OCI-LY3 (cell line): Measurements from ENCODE around the gene AGBL3.

ENCODE experiments used
- H2AFZ ChIP-seq: fragments of 200-600, 300-600 bp; shearing (Covaris generic); 2 replicates; pipeline ENCODE4 v1.6.0; 2014; ENCODE audit warnings: antibody characterized with exemption, low read depth, low read length
- H3K27ac ChIP-seq: fragments of 200-600, 300-600 bp; sonication (generic); 2 replicates; pipeline ENCODE4 v1.5.1; 2014; ENCODE audit warnings: mild to moderate bottlenecking, low read length, moderate library complexity, mixed read lengths
- H3K27me3 ChIP-seq: fragments of 200-600, 300-600 bp; sonication (generic); 2 replicates; pipeline ENCODE4 v1.6.1; 2014; ENCODE audit warnings: low read depth, low read length, mixed read lengths
- H3K36me3 ChIP-seq: fragments of 200-600, 300-600 bp; sonication (generic); replicated peaks from 2 replicates; pipeline ENCODE3; 2014; ENCODE audit warnings: low read depth, low read length, mixed read lengths
- H3K4me1 ChIP-seq: fragments of 300-600, 200-600 bp; sonication (generic); 2 replicates; pipeline ENCODE4 v1.6.1; 2014; ENCODE audit warnings: low read length, mixed read lengths
- H3K4me2 ChIP-seq: fragments of 200-600, 300-600 bp; sonication (generic); 2 replicates; pipeline ENCODE4 v1.6.1; 2014; ENCODE audit warnings: low read length, mixed read lengths
- H3K4me3 ChIP-seq: fragments of 300-600, 200-600 bp; sonication (generic); 2 replicates; pipeline ENCODE4 v1.5.1; 2014; ENCODE audit warnings: antibody characterized with exemption, mild to moderate bottlenecking, low read length, moderate library complexity
- H3K79me2 ChIP-seq: fragments of 300-600, 200-600 bp; shearing (Covaris generic); 2 replicates; pipeline ENCODE4 v1.6.1; 2014; ENCODE audit warnings: mild to moderate bottlenecking, low read length, mixed read lengths
- H3K9ac ChIP-seq: fragments of 300-600, 200-600 bp; shearing (Covaris generic); 2 replicates; pipeline ENCODE4 v1.6.0; 2014; ENCODE audit warnings: mild to moderate bottlenecking, low read length, moderate library complexity
- H3K9me3 ChIP-seq: fragments of 200-600, 300-600 bp; shearing (Covaris generic); 2 replicates; pipeline ENCODE4 v1.6.1; 2014; ENCODE audit warnings: low read length, mixed read lengths; ENCODE audit not compliant: insufficient read depth
- H4K20me1 ChIP-seq: fragments of 200-600, 300-600 bp; sonication (generic); 2 replicates; pipeline ENCODE4 v1.6.1; 2016; ENCODE audit warnings: low read length, mixed read lengths; ENCODE audit not compliant: insufficient read depth
- EZH2phosphoT487 ChIP-seq: fragments of 200-600 bp; shearing (Covaris generic); IDR thresholded peaks from 2 replicates; pipeline ENCODE4 v1.6.1; 2018; ENCODE audit warnings: antibody characterized with exemption, mixed run types, low read depth
- TF ChIP-seq, protein P1 (sequence below): fragments of 200-600, 300-600 bp; sonication (generic); IDR thresholded peaks from 2 replicates; pipeline ENCODE4 v1.5.1; 2014; ENCODE audit warnings: antibody characterized with exemption, low read length, low read depth

The AGBL3 gene

DNA sequence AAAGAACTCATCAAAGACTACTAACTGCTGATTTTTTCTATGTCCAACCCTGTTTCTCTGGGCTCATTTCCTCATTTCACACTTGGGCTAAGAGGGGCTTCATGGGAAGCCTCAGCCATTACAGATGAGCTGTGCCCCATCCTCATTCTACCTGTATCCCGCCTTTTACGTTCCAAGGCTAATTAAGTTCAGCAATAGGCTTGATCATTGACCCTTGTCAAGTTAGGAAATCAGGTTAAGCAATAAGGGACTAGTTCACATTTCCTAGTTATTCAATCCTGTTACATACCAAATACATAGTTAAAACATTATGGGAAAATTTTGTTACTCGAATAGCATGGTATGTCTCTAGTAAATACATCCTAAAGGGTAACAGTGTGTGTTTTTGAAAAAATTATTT lies 29.3 kb upstream of the AGBL3 start:
- H3K36me3 ChIP-seq, result no peaks in the 10 kb centered on the region
- no peaks in the 10 kb centered on the region for H3K79me2 ChIP-seq
- TF ChIP-seq, protein P1, sequence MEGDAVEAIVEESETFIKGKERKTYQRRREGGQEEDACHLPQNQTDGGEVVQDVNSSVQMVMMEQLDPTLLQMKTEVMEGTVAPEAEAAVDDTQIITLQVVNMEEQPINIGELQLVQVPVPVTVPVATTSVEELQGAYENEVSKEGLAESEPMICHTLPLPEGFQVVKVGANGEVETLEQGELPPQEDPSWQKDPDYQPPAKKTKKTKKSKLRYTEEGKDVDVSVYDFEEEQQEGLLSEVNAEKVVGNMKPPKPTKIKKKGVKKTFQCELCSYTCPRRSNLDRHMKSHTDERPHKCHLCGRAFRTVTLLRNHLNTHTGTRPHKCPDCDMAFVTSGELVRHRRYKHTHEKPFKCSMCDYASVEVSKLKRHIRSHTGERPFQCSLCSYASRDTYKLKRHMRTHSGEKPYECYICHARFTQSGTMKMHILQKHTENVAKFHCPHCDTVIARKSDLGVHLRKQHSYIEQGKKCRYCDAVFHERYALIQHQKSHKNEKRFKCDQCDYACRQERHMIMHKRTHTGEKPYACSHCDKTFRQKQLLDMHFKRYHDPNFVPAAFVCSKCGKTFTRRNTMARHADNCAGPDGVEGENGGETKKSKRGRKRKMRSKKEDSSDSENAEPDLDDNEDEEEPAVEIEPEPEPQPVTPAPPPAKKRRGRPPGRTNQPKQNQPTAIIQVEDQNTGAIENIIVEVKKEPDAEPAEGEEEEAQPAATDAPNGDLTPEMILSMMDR, result no peak
- no peak for TF ChIP-seq EZH2phosphoT487

DNA sequence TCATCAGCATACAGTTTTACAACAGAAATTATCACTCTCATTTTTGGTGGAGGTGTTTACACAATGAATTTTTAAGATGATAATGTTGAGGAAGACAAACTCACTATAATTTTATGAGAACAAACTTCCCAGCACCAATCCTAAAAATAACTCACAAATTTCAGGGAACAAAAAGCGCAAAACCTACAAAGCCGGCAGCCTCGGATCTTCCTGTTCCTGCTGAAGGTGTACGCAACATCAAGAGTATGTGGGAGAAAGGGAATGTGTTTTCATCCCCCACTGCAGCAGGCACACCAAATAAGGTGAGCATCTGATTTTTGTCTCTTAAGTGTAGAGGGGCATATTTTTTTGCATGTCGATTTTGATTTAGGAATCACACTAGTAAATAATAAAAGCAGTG lies 26.5 kb upstream of the AGBL3 start:
- H3K27ac ChIP-seq, result no peak overlapping the region
- H3K79me2 ChIP-seq, result no peaks in the 10 kb centered on the region
- H4K20me1 ChIP-seq, result no peaks in the 10 kb centered on the region
- no peaks in the 10 kb centered on the region for H3K4me1 ChIP-seq
- no peak overlapping the region for H3K4me2 ChIP-seq
- H3K36me3 ChIP-seq, result no peaks in the 10 kb centered on the region
- TF ChIP-seq, protein P1, result no peak
- no peak for TF ChIP-seq EZH2phosphoT487
- H3K4me3 ChIP-seq, result no peak overlapping the region
- H3K9ac ChIP-seq, result no peak overlapping the region
- peaks cover 60% of the 10 kb centered on the region for H3K27me3 ChIP-seq
- no peak overlapping the region for H2AFZ ChIP-seq
- no peaks in the 10 kb centered on the region for H3K9me3 ChIP-seq

More for the DNA sequence above, 29.3 kb upstream of the AGBL3 start:
- Histone ChIP-seq H3K4me1 (0 out of 2 replicates have a peak, but pooled peaks cover 3% of the 10 kb centered on the region), H3K4me3 (no peak overlapping the region), H3K9me3 (no peaks in the 10 kb centered on the region), H3K27ac (no peak overlapping the region), H3K27me3 (peaks cover 42% of the 10 kb centered on the region), H3K4me2 (no peak overlapping the region), H3K9ac (no peak overlapping the region), H2AFZ (no peak overlapping the region), H4K20me1 (no peaks in the 10 kb centered on the region)

DNA sequence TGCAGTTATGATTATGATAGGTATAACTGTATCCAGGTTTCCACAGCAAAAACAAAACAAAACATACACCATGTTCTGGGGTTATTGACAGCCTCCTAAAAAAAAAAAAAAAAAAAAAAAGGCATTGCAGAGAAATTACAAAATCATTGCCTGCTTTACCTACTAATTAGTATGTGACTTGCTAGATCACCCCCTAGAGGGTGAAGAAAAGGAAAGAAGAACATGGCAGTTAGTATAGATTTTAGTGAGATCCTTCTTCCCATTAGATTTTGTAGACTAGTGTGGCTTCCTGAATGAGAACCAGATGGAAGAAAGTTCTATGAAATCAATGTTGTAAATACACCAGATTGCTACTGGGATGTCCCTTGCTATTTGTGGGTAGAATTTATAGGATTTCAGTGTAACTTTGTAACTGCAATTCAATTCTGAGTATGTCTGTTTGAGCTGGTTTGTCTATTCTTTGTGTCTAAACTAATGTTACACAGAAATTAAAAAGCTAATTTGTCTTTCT lies 24.0 kb upstream of the AGBL3 start:
- Histone ChIP-seq H3K4me3 (no peak overlapping the region), H3K27ac (no peak overlapping the region), H3K27me3 (peaks cover 70% of the 10 kb centered on the region), H3K4me1 (no peaks in the 10 kb centered on the region), H3K79me2 (no peaks in the 10 kb centered on the region), H3K9ac (no peak overlapping the region), H3K4me2 (no peak overlapping the region), H4K20me1 (no peaks in the 10 kb centered on the region), H3K36me3 (no peaks in the 10 kb centered on the region), H3K9me3 (no peaks in the 10 kb centered on the region), H2AFZ (no peak overlapping the region)
- TF ChIP-seq EZH2phosphoT487, result no peak
- TF ChIP-seq, protein P1, result no peak

DNA sequence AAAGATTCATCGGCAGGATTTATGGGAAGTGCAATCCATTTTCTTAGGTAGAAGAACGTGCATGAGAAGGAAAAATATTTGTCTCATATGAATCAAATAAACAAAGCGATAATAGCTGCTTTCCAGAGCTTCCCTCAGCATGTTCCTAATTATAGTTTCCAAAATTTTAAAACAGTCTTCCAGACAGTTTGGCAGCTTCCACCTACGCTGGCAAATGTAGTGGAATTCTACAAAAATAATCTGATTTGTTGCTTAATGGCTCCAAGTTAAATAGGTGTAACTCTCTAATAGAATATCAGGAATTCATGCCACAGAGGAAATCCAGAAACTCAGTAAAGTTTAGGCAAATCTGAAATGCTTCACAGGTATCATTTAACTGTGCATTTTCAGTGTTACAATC lies 23.3 kb upstream of the AGBL3 start:
- Histone ChIP-seq H2AFZ (no peak overlapping the region), H3K36me3 (no peaks in the 10 kb centered on the region)

More for the DNA sequence above, 23.3 kb upstream of the AGBL3 start:
- TF ChIP-seq, protein P1, result no peak
- no peak for TF ChIP-seq EZH2phosphoT487
- H3K79me2 ChIP-seq, result no peaks in the 10 kb centered on the region
- no peak overlapping the region for H3K4me2 ChIP-seq
- no peak overlapping the region for H3K27ac ChIP-seq
- no peaks in the 10 kb centered on the region for H3K4me1 ChIP-seq
- no peaks in the 10 kb centered on the region for H4K20me1 ChIP-seq
- no peaks in the 10 kb centered on the region for H3K9me3 ChIP-seq
- no peak overlapping the region for H3K4me3 ChIP-seq
- peaks cover 67% of the 10 kb centered on the region for H3K27me3 ChIP-seq
- H3K9ac ChIP-seq, result no peak overlapping the region
